Endometrium (tissue), 2 donors: ENCODE results near the gene LRRC36.

Experiments used
- FAIRE-seq: peaks from 2 replicates; lab custom pipeline; 2012; peaks lifted over from hg19 to GRCh38; lab: Jason Lieb, UNC
- donor health status: control.
- donor health status: control.

The LRRC36 gene

DNA sequence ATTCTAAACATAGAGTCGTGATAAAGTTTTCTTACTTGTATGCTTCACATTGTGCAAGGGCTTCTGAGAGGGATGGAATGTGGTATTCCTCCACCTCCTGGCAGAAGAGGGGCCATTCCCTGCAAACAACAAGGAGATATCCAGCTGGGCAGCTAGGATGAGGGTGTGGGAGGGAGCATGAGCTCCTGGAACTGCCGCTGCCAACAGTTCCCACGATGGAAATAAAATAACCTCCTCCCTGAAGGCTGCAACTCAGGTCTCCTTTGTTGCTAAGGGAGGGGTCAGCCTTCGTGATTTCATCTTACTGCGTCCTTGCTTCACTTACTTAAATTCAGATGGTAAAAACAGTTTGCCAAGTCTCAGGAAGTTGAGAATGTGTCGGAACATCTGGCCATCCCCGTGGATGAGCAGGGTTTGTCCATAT lies 31.7 kb upstream of the LRRC36 start:
- FAIRE-seq = no peak

- FAIRE-seq = no peak
These were observed 30.2 kb upstream of the LRRC36 start for GRCh38 chr16:67296420-67296819.

DNA sequence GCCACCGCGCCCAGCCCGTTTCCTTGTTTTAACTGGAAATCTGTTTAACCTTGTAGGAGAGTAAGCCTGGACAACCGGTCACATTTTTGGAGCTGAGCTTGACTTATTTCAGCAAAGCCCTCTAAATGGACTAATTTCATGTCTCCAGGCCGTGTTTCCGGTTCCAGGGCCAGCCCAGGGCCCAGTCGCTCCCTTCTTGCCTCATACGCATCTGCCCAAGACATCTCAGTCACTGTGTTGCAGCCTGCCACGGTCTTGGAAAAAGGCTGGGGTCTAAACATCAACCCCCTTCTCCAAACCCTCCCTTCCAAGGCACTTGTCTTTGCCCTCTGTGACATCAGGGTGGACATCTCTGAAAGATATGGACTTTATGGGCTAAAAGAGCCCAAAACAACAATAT lies 28.3 kb upstream of the LRRC36 start:
- FAIRE-seq = no peak

DNA sequence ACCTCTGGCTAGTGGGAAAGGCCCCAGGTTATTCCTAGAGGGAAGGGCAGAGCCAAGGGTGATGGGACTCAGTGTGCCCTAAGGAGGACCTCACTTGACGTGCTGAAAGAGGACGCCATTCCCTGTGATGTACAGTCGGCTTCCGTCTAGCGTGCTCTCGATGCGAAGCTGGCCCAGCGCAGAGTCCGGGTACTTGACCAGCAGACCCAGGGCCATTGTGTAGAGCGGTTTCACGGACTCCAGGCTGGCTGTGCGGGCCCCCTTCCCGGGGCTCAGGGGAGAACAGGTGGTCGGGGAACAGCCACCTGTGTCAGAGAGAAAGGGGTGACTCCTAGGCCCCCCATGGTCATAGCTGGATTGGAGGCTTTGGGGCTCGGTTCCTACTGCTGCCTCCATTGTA lies 27.3 kb upstream of the LRRC36 start:
- FAIRE-seq = no peak

DNA sequence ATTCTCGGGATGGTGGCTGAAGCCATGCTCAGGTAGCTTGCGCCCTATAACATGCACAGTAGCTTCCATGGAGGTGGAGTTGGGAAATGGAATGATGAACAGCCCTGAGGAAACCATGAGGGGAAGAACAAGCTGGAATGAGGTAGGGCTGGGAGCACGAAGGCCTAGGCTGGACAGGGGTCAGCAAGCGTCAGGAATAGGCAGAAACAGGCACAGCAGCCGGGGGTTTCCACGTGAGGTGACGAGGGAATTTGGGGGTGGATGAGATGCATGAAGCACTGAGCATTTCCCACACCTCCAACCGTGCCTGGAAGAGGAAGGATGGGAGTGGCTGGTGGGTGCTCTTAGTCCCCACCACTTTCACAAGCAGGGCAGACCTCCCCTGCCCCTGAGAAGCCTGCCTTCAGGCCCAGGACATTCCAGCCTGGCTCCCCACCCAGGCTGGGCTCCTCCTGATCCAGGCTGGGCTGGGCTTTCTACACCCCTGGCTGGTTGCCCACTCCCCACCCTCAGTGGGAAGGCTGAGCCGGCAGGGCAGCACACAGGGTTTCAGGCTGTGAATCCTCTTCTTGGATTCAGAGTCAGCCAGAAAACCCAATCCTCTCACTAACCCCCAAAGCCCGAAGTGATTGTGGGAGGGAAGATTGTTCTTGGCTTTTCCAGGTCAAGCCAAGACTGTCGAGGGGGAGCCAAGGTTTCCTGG lies 25.4 kb upstream of the LRRC36 start:
- no peak for FAIRE-seq

- FAIRE-seq = no peak
These were observed 24.5 kb upstream of the LRRC36 start for GRCh38 chr16:67302076-67302475.

- no peak for FAIRE-seq
These were observed 23.6 kb upstream of the LRRC36 start for GRCh38 chr16:67302970-67303369.

DNA sequence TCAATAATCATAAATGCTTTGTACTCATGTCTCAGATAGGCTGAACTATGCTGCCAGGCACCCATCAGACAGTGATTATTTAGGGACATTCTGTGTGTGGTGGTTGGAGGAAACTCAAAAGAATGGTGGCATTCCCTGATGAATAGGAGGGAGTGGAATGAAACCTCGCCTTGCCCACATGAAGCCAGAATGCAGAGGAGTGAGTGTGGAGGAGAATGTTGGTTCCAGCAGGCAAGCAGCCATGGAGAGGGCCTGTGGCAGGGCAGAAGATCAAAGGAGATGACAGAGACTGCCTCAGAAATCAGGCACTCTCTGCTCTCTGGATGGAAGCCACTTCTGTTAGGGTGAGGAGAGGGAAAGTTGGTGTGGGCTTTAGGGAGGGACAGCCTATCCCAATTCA lies 22.6 kb upstream of the LRRC36 start:
- no peak for FAIRE-seq

- FAIRE-seq = no peak
These were observed 21.2 kb upstream of the LRRC36 start for GRCh38 chr16:67305216-67306071.

DNA sequence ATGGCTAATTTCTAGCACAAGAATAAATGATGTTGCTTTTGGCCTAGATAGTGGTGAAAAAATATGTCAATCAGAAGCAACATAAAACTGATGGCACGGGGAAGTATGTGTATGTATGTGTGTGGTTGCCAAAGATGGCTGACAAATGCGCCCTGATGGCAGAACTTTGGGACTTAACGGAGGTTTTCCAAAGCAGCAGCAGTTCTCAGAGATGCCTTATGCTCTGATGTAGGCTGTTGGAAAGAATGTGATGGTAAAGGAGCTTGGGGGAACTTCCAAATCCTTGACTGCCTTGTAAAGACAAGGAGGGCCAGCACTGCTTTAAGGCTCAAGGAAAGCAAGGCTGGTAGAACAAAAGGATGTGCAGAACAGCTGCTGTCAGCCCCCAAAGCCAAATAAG lies 16.1 kb upstream of the LRRC36 start:
- FAIRE-seq = no peak

DNA sequence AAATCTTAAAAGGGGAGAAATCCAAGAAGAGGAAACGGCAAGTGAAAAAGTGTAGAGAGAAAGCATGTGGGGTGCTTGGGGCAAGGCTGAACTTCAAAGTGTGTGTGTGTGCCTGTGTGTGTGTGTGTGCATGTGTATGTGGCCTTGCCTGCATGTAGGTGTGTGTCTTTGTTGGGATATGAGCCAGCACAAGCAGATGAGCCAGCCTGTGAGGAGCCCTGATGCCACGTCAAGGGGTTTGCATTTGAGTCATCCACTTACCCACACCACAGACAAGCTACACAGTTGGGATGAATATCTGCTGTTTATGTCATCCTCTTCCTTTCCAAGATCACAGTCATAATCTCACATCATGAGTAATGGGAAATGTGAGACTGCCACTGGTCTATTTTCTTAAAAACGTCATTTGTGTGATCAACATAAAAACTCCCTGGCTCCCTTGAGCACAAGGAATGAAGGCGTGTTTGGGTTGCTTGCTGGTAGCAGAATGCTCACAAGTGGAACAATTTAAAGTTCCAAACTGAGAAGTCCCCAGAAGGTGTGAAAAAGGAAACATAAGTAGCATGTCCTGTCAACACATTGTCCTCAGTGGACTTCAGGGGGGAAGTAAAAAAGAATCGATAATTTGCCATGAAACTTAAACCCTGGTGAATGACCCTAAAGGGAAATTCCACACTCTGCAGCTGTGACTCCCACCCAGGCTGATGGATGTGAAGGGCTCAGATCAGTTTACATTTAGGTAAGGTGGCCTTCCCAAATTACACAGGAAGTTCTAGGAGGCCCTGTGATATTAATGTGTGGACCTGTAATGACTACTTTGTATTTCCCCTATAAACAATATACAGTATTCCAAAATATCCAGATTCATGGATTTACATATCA lies 14.8 kb upstream of the LRRC36 start:
- FAIRE-seq = no peak

GRCh38 chr16:67312719-67313118 lies 13.9 kb upstream of the LRRC36 start:
- FAIRE-seq = no peak

- no peak for FAIRE-seq
These were observed 8.8 kb upstream of the LRRC36 start for GRCh38 chr16:67317853-67318252.

DNA sequence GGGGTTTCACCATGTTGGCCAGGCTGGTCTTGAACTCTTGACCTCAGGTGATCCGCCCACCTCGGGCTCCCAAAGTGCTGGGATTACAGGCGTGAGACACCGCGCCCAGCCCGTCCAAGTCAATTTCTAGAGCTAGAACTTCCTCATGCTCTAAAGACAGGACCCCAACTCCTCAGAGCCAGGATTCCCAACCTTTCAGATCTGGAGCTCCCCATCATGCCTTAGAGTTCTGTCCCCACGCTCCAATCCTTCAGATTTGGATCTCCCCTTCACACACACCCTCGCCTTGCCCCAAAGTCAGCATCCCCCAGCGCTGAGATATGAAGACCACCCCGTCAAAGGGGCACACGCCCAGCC lies 522 bp upstream of the LRRC36 start:
- no peak for FAIRE-seq

DNA sequence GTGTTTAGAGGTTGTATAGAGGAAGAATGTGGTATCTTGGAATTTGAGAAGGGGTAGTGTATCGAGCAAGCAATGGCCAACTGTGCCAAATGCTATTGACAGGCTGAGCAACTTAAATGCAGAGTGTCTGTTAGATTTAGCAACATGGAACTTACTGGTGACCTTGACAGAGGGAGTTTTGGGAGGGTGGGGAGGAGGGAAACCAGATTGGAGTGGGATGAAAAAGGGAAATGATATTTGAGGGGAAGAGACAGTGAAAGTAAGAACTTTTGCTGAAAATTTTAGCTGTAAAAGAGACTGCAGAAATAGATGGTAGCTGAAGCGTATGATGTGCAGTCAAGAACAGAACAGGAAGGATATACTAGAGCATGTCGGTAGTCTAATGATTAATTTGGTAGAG lies 1.1 kb downstream of the LRRC36 start:
- FAIRE-seq = no peak

- no peak for FAIRE-seq
These were observed 3.3 kb downstream of the LRRC36 start for GRCh38 chr16:67329901-67330300.

- no peak for FAIRE-seq
These were observed 6.7 kb downstream of the LRRC36 start for GRCh38 chr16:67333315-67333714.

- FAIRE-seq = no peak
These were observed 9.5 kb downstream of the LRRC36 start for GRCh38 chr16:67336116-67336515.

DNA sequence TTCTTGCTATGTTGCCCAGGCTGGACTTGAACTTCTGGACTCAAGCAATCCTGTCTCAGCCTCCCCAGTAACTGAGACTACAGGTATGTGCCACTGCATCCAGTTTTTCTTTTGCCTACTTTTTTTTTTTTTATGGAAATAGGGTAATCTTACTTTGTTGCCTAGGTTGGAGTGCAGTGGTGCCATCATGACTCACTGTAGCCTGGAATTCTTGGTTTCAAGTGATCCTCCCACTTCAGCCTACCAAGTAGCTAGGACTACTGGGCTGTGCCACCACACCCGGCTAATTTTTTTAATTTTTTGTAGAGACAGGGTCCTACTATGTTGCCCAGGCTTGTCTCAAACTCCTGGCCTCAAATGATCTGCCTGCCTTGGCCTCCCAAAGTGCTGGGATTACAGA lies 10.0 kb downstream of the LRRC36 start:
- FAIRE-seq = no peak

GRCh38 chr16:67339453-67339852 lies 12.8 kb downstream of the LRRC36 start:
- FAIRE-seq = no peak

GRCh38 chr16:67341250-67341649 lies 14.6 kb downstream of the LRRC36 start:
- FAIRE-seq = no peak

DNA sequence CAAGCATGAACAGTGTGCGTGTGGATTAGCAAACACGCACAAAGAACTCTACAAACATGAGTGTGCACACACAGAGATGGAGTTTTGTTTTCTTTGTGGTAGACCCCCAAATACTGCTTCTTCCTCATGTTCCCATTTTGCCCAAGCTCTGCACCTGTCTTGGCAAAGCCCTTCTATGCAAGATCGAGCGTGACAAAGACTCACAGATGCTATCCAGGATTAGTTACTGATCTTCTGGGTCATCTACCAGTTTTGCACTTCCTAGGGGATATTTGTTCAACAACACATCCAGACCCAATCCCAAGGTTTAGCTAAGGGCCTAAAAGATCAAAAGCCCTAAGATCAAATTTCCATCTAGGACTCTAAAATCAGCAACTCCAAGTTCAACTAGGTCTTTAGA lies 16.0 kb downstream of the LRRC36 start:
- no peak for FAIRE-seq

DNA sequence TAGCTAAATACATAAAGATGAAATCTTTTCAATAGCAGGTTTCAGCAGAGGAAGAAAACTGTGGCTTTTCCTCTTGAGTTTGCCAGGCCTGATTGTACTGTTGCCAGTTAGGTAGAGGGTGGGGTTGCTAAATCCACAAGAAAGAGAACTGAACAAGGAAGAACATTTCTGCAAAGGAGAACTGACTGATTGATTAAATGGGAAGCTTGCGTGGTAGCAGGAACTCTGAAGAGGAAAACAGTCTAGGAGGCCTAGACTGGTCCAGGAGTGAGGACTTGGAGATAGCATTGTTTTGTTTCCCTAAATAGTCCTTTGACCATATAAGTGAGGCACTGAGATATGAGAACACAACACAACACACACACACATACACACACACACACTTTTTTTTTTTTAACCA lies 18.8 kb downstream of the LRRC36 start:
- no peak for FAIRE-seq
